H1 (cell line): ENCODE results near the gene SPINT2.

Experiments
- EGR1 ChIP-seq: IDR thresholded peaks from 2 replicates; pipeline ENCODE4 v1.6.1; 2011; ENCODE audit warnings: low read depth, low read length, borderline replicate concordance
- EP300 ChIP-seq, 2 experiments: IDR thresholded peaks; 1 replicate in 1 of 2; 2 replicates in 1 of 2; pipeline ENCODE4 v1.6.1; 2011 to 2012; ENCODE audit warnings: low read depth in 2 of 2, low read length in 2 of 2, mild to moderate bottlenecking in 2 of 2, borderline replicate concordance in 1 of 2, inconsistent platforms in 1 of 2, moderate library complexity in 1 of 2
- JUN ChIP-seq: IDR thresholded peaks from 2 replicates; pipeline ENCODE4 v1.6.1; 2011; ENCODE audit warnings: low read depth, mild to moderate bottlenecking, improper control_type of control experiment, low read length
- JUND ChIP-seq: IDR thresholded peaks from 2 replicates; pipeline ENCODE4 v1.6.1; 2011; ENCODE audit warnings: mild to moderate bottlenecking, improper control_type of control experiment, low read length
- MAFK ChIP-seq: IDR thresholded peaks from 2 replicates; pipeline ENCODE4 v1.6.1; 2012; ENCODE audit warnings: low read depth, mild to moderate bottlenecking, improper control_type of control experiment, low read length
- POLR2A ChIP-seq, 2 experiments: IDR thresholded peaks; 1 replicate in 1 of 2; 2 replicates in 1 of 2; pipeline ENCODE4 v1.6.1; 2011; ENCODE audit warnings: low read depth in 2 of 2, low read length in 2 of 2, mild to moderate bottlenecking in 2 of 2; ENCODE audit errors: control extremely low read depth in 1 of 2
- POLR2AphosphoS5 ChIP-seq: IDR thresholded peaks from 2 replicates; pipeline ENCODE4 v1.6.1; 2011; ENCODE audit warnings: low read depth, low read length
- SUZ12 ChIP-seq: fragments of 200-600 bp; sonication (generic); IDR thresholded peaks from 2 replicates; pipeline ENCODE4 v1.6.1; 2012; ENCODE audit warnings: mild to moderate bottlenecking, inconsistent platforms, low read length, moderate library complexity, mixed read lengths
- TAF1 ChIP-seq: IDR thresholded peaks from 2 replicates; pipeline ENCODE4 v1.6.1; 2011; ENCODE audit warnings: mild to moderate bottlenecking, low read depth, low read length
- USF2 ChIP-seq: IDR thresholded peaks from 2 replicates; pipeline ENCODE4 v1.6.1; 2011; ENCODE audit warnings: low read length, improper control_type of control experiment
- ZNF274 ChIP-seq: IDR thresholded peaks from 2 replicates; pipeline ENCODE4 v1.7.0; 2012; ENCODE audit warnings: low read length, borderline replicate concordance; ENCODE audit errors: extremely low read depth
- TF ChIP-seq, protein P1 (sequence below), 3 experiments: IDR thresholded peaks; 1 replicate in 2 of 3; 2 replicates in 1 of 3; pipeline versions ENCODE4 v1.5.1 to v1.6.1; 2011; ENCODE audit warnings: low read length in 3 of 3, mild to moderate bottlenecking in 3 of 3, inconsistent platforms in 2 of 3, low read depth in 1 of 3, moderate library complexity in 1 of 3; ENCODE audit not compliant: insufficient read depth in 1 of 3; ENCODE audit errors: control extremely low read depth in 1 of 3
- TF ChIP-seq, protein P2 (sequence below): IDR thresholded peaks from 2 replicates; pipeline ENCODE4 v1.6.1; 2011; ENCODE audit warnings: low read depth, mild to moderate bottlenecking, low read length; ENCODE audit not compliant: insufficient read depth
- TF ChIP-seq, protein P3 (sequence below): fragments of 300-600 bp; sonication (generic); IDR thresholded peaks from 2 replicates; pipeline ENCODE4 v1.7.1; 2012; ENCODE audit warnings: low read length, moderate library complexity, mild to moderate bottlenecking, inconsistent platforms; ENCODE audit not compliant: insufficient replicate concordance

- TF ChIP-seq POLR2AphosphoS5 = no peak
- no peak for TF ChIP-seq JUND
- TF ChIP-seq, protein P1, sequence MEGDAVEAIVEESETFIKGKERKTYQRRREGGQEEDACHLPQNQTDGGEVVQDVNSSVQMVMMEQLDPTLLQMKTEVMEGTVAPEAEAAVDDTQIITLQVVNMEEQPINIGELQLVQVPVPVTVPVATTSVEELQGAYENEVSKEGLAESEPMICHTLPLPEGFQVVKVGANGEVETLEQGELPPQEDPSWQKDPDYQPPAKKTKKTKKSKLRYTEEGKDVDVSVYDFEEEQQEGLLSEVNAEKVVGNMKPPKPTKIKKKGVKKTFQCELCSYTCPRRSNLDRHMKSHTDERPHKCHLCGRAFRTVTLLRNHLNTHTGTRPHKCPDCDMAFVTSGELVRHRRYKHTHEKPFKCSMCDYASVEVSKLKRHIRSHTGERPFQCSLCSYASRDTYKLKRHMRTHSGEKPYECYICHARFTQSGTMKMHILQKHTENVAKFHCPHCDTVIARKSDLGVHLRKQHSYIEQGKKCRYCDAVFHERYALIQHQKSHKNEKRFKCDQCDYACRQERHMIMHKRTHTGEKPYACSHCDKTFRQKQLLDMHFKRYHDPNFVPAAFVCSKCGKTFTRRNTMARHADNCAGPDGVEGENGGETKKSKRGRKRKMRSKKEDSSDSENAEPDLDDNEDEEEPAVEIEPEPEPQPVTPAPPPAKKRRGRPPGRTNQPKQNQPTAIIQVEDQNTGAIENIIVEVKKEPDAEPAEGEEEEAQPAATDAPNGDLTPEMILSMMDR (IDR thresholded peaks at IDR 0.05; ENCODE audit: control extremely low read depth in 1 of 3, insufficient read depth in 1 of 3, low read depth in 1 of 3, low read length in 3 of 3) = no peak
- TF ChIP-seq, protein P2, sequence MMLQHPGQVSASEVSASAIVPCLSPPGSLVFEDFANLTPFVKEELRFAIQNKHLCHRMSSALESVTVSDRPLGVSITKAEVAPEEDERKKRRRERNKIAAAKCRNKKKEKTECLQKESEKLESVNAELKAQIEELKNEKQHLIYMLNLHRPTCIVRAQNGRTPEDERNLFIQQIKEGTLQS = no peak
- no peak for TF ChIP-seq USF2
- TF ChIP-seq, protein P3, sequence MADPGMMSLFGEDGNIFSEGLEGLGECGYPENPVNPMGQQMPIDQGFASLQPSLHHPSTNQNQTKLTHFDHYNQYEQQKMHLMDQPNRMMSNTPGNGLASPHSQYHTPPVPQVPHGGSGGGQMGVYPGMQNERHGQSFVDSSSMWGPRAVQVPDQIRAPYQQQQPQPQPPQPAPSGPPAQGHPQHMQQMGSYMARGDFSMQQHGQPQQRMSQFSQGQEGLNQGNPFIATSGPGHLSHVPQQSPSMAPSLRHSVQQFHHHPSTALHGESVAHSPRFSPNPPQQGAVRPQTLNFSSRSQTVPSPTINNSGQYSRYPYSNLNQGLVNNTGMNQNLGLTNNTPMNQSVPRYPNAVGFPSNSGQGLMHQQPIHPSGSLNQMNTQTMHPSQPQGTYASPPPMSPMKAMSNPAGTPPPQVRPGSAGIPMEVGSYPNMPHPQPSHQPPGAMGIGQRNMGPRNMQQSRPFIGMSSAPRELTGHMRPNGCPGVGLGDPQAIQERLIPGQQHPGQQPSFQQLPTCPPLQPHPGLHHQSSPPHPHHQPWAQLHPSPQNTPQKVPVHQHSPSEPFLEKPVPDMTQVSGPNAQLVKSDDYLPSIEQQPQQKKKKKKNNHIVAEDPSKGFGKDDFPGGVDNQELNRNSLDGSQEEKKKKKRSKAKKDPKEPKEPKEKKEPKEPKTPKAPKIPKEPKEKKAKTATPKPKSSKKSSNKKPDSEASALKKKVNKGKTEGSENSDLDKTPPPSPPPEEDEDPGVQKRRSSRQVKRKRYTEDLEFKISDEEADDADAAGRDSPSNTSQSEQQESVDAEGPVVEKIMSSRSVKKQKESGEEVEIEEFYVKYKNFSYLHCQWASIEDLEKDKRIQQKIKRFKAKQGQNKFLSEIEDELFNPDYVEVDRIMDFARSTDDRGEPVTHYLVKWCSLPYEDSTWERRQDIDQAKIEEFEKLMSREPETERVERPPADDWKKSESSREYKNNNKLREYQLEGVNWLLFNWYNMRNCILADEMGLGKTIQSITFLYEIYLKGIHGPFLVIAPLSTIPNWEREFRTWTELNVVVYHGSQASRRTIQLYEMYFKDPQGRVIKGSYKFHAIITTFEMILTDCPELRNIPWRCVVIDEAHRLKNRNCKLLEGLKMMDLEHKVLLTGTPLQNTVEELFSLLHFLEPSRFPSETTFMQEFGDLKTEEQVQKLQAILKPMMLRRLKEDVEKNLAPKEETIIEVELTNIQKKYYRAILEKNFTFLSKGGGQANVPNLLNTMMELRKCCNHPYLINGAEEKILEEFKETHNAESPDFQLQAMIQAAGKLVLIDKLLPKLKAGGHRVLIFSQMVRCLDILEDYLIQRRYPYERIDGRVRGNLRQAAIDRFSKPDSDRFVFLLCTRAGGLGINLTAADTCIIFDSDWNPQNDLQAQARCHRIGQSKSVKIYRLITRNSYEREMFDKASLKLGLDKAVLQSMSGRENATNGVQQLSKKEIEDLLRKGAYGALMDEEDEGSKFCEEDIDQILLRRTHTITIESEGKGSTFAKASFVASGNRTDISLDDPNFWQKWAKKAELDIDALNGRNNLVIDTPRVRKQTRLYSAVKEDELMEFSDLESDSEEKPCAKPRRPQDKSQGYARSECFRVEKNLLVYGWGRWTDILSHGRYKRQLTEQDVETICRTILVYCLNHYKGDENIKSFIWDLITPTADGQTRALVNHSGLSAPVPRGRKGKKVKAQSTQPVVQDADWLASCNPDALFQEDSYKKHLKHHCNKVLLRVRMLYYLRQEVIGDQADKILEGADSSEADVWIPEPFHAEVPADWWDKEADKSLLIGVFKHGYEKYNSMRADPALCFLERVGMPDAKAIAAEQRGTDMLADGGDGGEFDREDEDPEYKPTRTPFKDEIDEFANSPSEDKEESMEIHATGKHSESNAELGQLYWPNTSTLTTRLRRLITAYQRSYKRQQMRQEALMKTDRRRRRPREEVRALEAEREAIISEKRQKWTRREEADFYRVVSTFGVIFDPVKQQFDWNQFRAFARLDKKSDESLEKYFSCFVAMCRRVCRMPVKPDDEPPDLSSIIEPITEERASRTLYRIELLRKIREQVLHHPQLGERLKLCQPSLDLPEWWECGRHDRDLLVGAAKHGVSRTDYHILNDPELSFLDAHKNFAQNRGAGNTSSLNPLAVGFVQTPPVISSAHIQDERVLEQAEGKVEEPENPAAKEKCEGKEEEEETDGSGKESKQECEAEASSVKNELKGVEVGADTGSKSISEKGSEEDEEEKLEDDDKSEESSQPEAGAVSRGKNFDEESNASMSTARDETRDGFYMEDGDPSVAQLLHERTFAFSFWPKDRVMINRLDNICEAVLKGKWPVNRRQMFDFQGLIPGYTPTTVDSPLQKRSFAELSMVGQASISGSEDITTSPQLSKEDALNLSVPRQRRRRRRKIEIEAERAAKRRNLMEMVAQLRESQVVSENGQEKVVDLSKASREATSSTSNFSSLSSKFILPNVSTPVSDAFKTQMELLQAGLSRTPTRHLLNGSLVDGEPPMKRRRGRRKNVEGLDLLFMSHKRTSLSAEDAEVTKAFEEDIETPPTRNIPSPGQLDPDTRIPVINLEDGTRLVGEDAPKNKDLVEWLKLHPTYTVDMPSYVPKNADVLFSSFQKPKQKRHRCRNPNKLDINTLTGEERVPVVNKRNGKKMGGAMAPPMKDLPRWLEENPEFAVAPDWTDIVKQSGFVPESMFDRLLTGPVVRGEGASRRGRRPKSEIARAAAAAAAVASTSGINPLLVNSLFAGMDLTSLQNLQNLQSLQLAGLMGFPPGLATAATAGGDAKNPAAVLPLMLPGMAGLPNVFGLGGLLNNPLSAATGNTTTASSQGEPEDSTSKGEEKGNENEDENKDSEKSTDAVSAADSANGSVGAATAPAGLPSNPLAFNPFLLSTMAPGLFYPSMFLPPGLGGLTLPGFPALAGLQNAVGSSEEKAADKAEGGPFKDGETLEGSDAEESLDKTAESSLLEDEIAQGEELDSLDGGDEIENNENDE = no peak
- TF ChIP-seq EP300 (IDR thresholded peaks at IDR 0.05; ENCODE audit: borderline replicate concordance in 1 of 2, low read depth in 2 of 2, low read length in 2 of 2) = no peak
- TF ChIP-seq TAF1 = no peak
- TF ChIP-seq ZNF274 = no peak
- TF ChIP-seq POLR2A (IDR thresholded peaks at IDR 0.05; ENCODE audit: control extremely low read depth in 1 of 2, low read depth in 2 of 2, low read length in 2 of 2) = no peak
- TF ChIP-seq MAFK = no peak
- no peak for TF ChIP-seq JUN
- TF ChIP-seq SUZ12 = no peak
- TF ChIP-seq EGR1 = no peak
Measured at GRCh38 chr19:38331728-38332127, 67.4 kb downstream of the SPINT2 start.
